Endothelial cell of umbilical vein (primary cell): ENCODE measurements around the gene KIF25. TPM values are rescaled to one million over a fixed set of nuclear protein-coding genes. Genes with fewer than 3 reads are reported as not detected.

Experiments used
- BruUV-seq: library from RNA; stranded (reverse); fragments of 400-500 nt; replicated peaks from 2 replicates; lab custom pipeline; 2021; lab: Mats Ljungman, UMichigan
- CTCF ChIA-PET: fragments of 300-600, 350-600 bp; sonication (Branson Sonifier 250); formaldehyde crosslinking; loops from one replicate; lab custom pipeline; 2021; ENCODE audit warnings: antibody characterized with exemption, inconsistent platforms; lab: Charles Lee
- POLR2A ChIA-PET: fragments of 300-600, 350-600 bp; sonication (Branson Sonifier 250); formaldehyde crosslinking; loops from one replicate; lab custom pipeline; 2021; ENCODE audit warnings: antibody characterized with exemption, inconsistent platforms; lab: Charles Lee
- DNase-seq: peaks from one replicate; pipeline ENCODE4 v3.0.0-alpha.2; 2011; ENCODE audit warnings: low read depth, low spot score
- FAIRE-seq: peaks from 2 replicates; lab custom pipeline; 2011; peaks lifted over from hg19 to GRCh38; lab: Jason Lieb, UNC
- H2AFZ ChIP-seq: 2 replicates; pipeline ENCODE4 v1.6.0; 2012; ENCODE audit warnings: low read depth, low read length, control low read depth, inconsistent platforms
- H3K27ac ChIP-seq: 2 replicates; pipeline ENCODE4 v1.5.1; 2011; ENCODE audit warnings: low read depth, mild to moderate bottlenecking, control low read depth, low read length, moderate library complexity; ENCODE audit not compliant: insufficient read depth
- H3K27me3 ChIP-seq, 2 experiments: 2 replicates each; pipeline versions ENCODE4 v1.6.0 to v1.6.1; 2011; ENCODE audit warnings: low read length in 2 of 2, mixed read lengths in 1 of 2; ENCODE audit not compliant: control insufficient read depth in 2 of 2, insufficient read depth in 2 of 2
- H3K36me3 ChIP-seq, 2 experiments: 2 replicates in 1 of 2; 3 replicates in 1 of 2; pipeline ENCODE4 v1.5.1; 2011; ENCODE audit warnings: low read length in 2 of 2, mild to moderate bottlenecking in 1 of 2, moderate library complexity in 1 of 2; ENCODE audit not compliant: control insufficient read depth in 2 of 2, insufficient read depth in 2 of 2; ENCODE audit errors: extremely low read depth in 1 of 2
- H3K4me1 ChIP-seq: 3 replicates; pipeline ENCODE4 v1.5.1; 2011; ENCODE audit warnings: mild to moderate bottlenecking, low read length; ENCODE audit not compliant: control insufficient read depth, insufficient read depth; ENCODE audit errors: extremely low read depth
- H3K4me2 ChIP-seq: 2 replicates; pipeline ENCODE4 v1.6.1; 2011; ENCODE audit warnings: low read length, control low read depth, mixed read lengths; ENCODE audit not compliant: insufficient read depth
- H3K4me3 ChIP-seq, 3 experiments: fragments of 200-600 bp in 1 of 3; sonication (generic), shearing (Covaris generic) in 1 of 3; replicated peaks in 1 of 3; 2 replicates each; pipeline ENCODE4 v1.5.1; 2011 to 2016; ENCODE audit warnings: control low read depth in 3 of 3, low read length in 3 of 3, mild to moderate bottlenecking in 2 of 3, inconsistent platforms in 1 of 3, low read depth in 1 of 3, moderate library complexity in 1 of 3; ENCODE audit not compliant: insufficient read depth in 1 of 3
- H3K79me2 ChIP-seq: 2 replicates; pipeline ENCODE4 v1.6.0; 2012; ENCODE audit warnings: low read length, inconsistent platforms; ENCODE audit not compliant: control insufficient read depth, insufficient read depth
- H3K9ac ChIP-seq: replicated peaks from 2 replicates; pipeline ENCODE3; 2011; ENCODE audit warnings: low read length, control low read depth; ENCODE audit not compliant: insufficient read depth; ENCODE audit errors: extremely low read depth
- H3K9me1 ChIP-seq: replicated peaks from 3 replicates; pipeline ENCODE4 v1.6.0; 2011; ENCODE audit warnings: mild to moderate bottlenecking, low read length; ENCODE audit not compliant: control insufficient read depth, insufficient read depth; ENCODE audit errors: extremely low read depth
- H3K9me3 ChIP-seq: replicated peaks from 2 replicates; pipeline ENCODE4 v1.5.1; 2012; ENCODE audit warnings: low read length, inconsistent platforms; ENCODE audit not compliant: control insufficient read depth, insufficient read depth
- H4K20me1 ChIP-seq: replicated peaks from 2 replicates; pipeline ENCODE3; 2011; ENCODE audit warnings: mild to moderate bottlenecking, low read length; ENCODE audit not compliant: control insufficient read depth, insufficient read depth; ENCODE audit errors: extremely low read depth
- EZH2 ChIP-seq: IDR thresholded peaks from 2 replicates; pipeline ENCODE4 v1.6.1; 2012; ENCODE audit warnings: borderline replicate concordance, low read depth, mild to moderate bottlenecking, moderate library complexity, low read length, inconsistent platforms; ENCODE audit not compliant: severe bottlenecking
- FOS ChIP-seq: IDR thresholded peaks from 2 replicates; pipeline ENCODE4 v1.6.1; 2011; ENCODE audit warnings: mild to moderate bottlenecking, low read length, moderate library complexity, borderline replicate concordance; ENCODE audit not compliant: insufficient read depth
- GATA2 ChIP-seq: IDR thresholded peaks from 2 replicates; pipeline ENCODE4 v1.7.0; 2011; ENCODE audit warnings: low read depth, mild to moderate bottlenecking, moderate library complexity, mixed read lengths, low read length; ENCODE audit not compliant: insufficient read length, insufficient read depth
- JUN ChIP-seq: IDR thresholded peaks from 2 replicates; pipeline ENCODE4 v1.6.1; 2011; ENCODE audit warnings: borderline replicate concordance, low read depth; ENCODE audit not compliant: insufficient read length, insufficient read depth
- MYC ChIP-seq: IDR thresholded peaks from one replicate; pipeline ENCODE4 v1.6.1; 2011; ENCODE audit warnings: mild to moderate bottlenecking, low read depth, low read length
- POLR2A ChIP-seq: IDR thresholded peaks from 2 replicates; pipeline ENCODE4 v1.6.1; 2012; ENCODE audit warnings: low read depth, mild to moderate bottlenecking, control low read depth, low read length
- POLR2AphosphoS5 ChIP-seq: IDR thresholded peaks from 2 replicates; pipeline ENCODE4 v1.6.1; 2012; ENCODE audit warnings: low read depth, mild to moderate bottlenecking, control low read depth, low read length, moderate library complexity; ENCODE audit not compliant: insufficient read depth
- dilution Hi-C: fragments of 300-500 bp; cut with MboI; formaldehyde crosslinking; loops from one replicate; pipeline ENCODE4 v1.15.0; 2019; ENCODE audit warnings: low sequenced_read_pairs; ENCODE audit not compliant: extremely low pct_ligation_motif_present
- intact Hi-C: fragments of 100-400 bp; cut with micrococcal nuclease; formaldehyde crosslinking; loops from one replicate; pipeline ENCODE4 v1.10.0; 2022
- polyA plus RNA-seq, 4 experiments: library from polyadenylated mRNA; depleted of rRNA in 3 of 4; stranded (reverse) in 3 of 4; unstranded in 1 of 4; fragments of >200 nt; gene quantifications; 2 replicates each; pipeline versions ENCODE4 v1.2.1 to v1.2.3, GENCODE V29; 2011 to 2012; ENCODE audit warnings: missing spikeins in 1 of 4
- total RNA-seq: library from RNA; stranded (reverse); gene quantifications from 2 replicates; pipeline ENCODE4 v1.2.3, GENCODE V29; 2021
- TF ChIP-seq, protein P1 (sequence below): IDR thresholded peaks from 2 replicates; pipeline ENCODE4 v1.6.1; 2011; ENCODE audit not compliant: insufficient read depth, insufficient read length
- TF ChIP-seq, protein P2 (sequence below), 2 donors: IDR thresholded peaks; 1 replicate in 1 of 2; 2 replicates in 1 of 2; pipeline ENCODE4 v1.5.1; 2011; ENCODE audit warnings: low read length in 2 of 2, mild to moderate bottlenecking in 2 of 2, moderate library complexity in 2 of 2, control low read depth in 1 of 2, inconsistent platforms in 1 of 2, low read depth in 1 of 2; ENCODE audit not compliant: insufficient read depth in 1 of 2; ENCODE audit errors: extremely low read depth in 1 of 2

Gene KIF25
- total and polyA plus RNA-seq, 2 donors (not counting 3 experiments of a cell fraction or from before 2014, with no cell fraction given): not detected

- Histone ChIP-seq H3K9me3 (no peaks in the 10 kb centered on the region), H3K79me2 (no peaks in the 10 kb centered on the region), H4K20me1 (no peaks in the 10 kb centered on the region), H3K9me1 (no peaks in the 10 kb centered on the region), H3K27ac (no peak overlapping the region), H3K4me1 (no peaks in the 10 kb centered on the region), H3K27me3 (no peaks in the 10 kb centered on the region), H3K4me3 (no peak overlapping the region), H2AFZ (no peak overlapping the region), H3K4me2 (no peak overlapping the region), H3K9ac (no peak overlapping the region), H3K36me3 (peaks cover 24 to 40% of the 10 kb centered on the region in 2 experiments)
- intact Hi-C loops: no loop called here
- POLR2A ChIA-PET: no interaction called here
- DNase-seq (no peak), FAIRE-seq (no peak)
- BruUV-seq: no TSS peak
- dilution Hi-C loops: no loop called here
- CTCF ChIA-PET: no interaction called here
- no peak for TF ChIP-seq FOS
- TF ChIP-seq EZH2: no peak
- TF ChIP-seq, protein P1, sequence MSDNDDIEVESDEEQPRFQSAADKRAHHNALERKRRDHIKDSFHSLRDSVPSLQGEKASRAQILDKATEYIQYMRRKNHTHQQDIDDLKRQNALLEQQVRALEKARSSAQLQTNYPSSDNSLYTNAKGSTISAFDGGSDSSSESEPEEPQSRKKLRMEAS: no peak
- TF ChIP-seq GATA2: no peak
- TF ChIP-seq POLR2AphosphoS5: no peak
These were observed 49.8 kb upstream of the KIF25 start for GRCh38 chr6:167947716-167948115.

GRCh38 chr6:167948716-167949115, 48.8 kb upstream of the KIF25 start:
- Histone ChIP-seq H2AFZ (no peak overlapping the region), H3K27ac (no peak overlapping the region), H3K36me3 (peaks cover 23 to 34% of the 10 kb centered on the region in 2 experiments), H3K4me2 (no peak overlapping the region), H3K9me3 (no peaks in the 10 kb centered on the region), H3K27me3 (no peaks in the 10 kb centered on the region), H3K9me1 (no peaks in the 10 kb centered on the region), H3K79me2 (no peaks in the 10 kb centered on the region), H3K4me1 (no peaks in the 10 kb centered on the region), H3K4me3 (no peak overlapping the region), H3K9ac (no peak overlapping the region), H4K20me1 (no peaks in the 10 kb centered on the region)
- intact Hi-C loops (no loop called here), dilution Hi-C loops (no loop called here)
- ChIA-PET POLR2A (no interaction called here), CTCF (no interaction called here)
- no TSS peak for BruUV-seq
- FAIRE-seq (no peak), DNase-seq (no peak)
- TF ChIP-seq GATA2 (no peak), MYC (no peak), POLR2AphosphoS5 (no peak), FOS (no peak), JUN (no peak), POLR2A (no peak), EZH2 (no peak)
- TF ChIP-seq, protein P1: no peak
- TF ChIP-seq, protein P2, sequence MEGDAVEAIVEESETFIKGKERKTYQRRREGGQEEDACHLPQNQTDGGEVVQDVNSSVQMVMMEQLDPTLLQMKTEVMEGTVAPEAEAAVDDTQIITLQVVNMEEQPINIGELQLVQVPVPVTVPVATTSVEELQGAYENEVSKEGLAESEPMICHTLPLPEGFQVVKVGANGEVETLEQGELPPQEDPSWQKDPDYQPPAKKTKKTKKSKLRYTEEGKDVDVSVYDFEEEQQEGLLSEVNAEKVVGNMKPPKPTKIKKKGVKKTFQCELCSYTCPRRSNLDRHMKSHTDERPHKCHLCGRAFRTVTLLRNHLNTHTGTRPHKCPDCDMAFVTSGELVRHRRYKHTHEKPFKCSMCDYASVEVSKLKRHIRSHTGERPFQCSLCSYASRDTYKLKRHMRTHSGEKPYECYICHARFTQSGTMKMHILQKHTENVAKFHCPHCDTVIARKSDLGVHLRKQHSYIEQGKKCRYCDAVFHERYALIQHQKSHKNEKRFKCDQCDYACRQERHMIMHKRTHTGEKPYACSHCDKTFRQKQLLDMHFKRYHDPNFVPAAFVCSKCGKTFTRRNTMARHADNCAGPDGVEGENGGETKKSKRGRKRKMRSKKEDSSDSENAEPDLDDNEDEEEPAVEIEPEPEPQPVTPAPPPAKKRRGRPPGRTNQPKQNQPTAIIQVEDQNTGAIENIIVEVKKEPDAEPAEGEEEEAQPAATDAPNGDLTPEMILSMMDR (IDR thresholded peaks at IDR 0.05; ENCODE audit: extremely low read depth in 1 of 2, insufficient read depth in 1 of 2, low read depth in 1 of 2, low read length in 2 of 2): no peak
